Lung microvascular endothelial cell (primary cell): Measurements from ENCODE around the gene NPPB. TPM values are rescaled to one million over a fixed set of nuclear protein-coding genes. Genes with fewer than 3 reads are reported as not detected.
A peak's percentile ranks its signal among the peaks of the same experiment; 100 is the strongest.

Source experiments
- DNase-seq, 2 donors: peaks; one replicate each; pipeline versions ENCODE4 v3.0.0 to v3.0.0-alpha.2; 2010; ENCODE audit warnings: low read depth in 2 of 2
- total RNA-seq: library from RNA; depleted of rRNA; stranded (reverse); fragments of >200 nt; gene quantifications from 2 replicates; pipeline ENCODE4 v1.2.1, GENCODE V29; 2014

The NPPB gene
- total RNA-seq, 1 donor from 2014 or later: not detected

DNA sequence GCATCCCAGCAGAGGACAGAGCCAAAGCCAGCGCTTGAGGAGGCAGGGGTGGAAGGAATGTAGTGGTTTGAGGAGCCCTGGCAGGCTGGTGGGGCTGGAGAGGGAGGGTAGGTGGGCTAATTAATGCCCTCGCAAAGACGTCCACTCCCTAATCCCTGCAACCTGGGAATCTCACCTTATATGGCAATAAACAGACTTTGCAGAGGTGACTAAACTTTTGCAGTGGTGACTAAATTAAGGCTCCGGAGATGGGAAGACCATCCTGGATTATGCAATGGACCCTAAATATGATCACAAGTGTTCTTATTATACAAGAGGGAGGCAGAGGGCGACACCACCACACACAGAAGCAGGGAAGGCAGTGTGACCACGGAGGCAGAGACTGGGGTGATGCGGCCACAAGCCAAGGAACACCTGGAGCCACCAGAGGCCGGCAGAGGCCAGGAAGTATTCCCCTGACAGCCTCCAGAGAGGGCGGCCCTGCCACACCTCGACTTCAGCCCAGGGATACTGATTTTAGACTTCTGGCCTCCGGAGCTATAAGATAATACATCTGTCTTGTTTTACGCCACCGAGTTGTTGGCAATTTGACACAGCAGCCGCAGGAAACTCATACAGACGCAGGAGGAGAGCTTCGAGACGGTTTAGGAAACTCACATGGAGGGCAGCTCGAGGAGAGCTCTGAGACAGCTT is 23.1 kb upstream of the NPPB start:
- no peak for DNase-seq

DNA sequence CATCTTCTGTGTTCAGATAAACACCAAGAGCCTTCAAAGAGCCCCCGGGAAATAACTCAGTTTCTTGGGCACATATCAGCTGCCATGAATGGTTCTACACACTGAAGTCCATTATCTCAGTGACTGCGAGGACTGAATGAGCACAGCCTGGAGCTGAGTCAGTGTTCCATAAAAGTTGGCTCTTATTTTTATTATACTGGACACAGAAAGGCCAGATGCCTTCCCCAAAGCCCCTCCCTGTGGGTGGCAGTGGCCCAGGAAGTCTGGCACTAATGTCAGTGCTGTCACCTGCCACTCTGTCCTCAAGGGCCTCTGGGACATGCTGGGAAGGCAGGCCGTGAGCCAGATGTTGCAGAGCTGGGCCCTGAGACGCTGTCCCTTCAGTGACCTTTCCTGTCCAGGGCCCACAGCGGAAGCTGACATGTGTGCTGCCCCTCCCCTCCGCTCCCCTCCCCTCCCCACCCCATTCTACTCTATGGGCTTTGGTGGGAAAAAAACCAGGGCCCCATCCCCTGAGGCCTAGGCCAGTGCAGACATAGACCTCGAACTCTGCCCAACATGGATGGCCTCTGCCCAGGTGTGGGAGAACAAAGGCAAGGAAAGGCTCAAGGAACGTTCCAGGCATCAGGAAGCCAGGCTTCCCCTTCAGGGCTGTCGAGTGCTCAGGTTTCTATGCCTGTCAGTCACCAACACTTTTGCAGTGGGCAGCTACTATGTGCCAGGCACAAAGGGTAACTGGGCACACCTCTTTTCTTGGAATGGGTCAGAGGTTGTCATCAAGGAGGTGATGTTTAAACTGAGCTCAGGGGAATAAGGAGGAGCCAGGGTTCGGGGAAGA is 22.4 kb upstream of the NPPB start:
- no peak for DNase-seq

DNA sequence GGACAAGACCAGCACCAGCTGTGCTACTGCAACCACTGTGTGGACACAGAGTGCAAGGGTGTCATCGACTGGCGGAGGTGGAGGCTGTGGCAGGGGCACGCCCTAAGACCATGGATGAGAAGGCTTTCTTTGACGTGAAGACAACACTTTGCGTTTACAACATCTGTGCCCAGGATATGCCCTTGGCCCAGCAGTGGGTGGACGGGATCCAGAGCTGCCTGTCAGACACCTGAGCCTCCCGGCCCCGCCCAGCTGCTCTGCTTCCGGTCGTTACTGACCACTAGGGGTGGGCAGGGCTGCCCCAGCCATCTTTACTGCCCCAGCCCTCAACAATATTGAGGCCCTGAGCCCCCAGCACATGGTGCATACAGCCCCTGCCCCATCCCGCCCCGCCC is 21.4 kb upstream of the NPPB start:
- DNase-seq: no peak

DNA sequence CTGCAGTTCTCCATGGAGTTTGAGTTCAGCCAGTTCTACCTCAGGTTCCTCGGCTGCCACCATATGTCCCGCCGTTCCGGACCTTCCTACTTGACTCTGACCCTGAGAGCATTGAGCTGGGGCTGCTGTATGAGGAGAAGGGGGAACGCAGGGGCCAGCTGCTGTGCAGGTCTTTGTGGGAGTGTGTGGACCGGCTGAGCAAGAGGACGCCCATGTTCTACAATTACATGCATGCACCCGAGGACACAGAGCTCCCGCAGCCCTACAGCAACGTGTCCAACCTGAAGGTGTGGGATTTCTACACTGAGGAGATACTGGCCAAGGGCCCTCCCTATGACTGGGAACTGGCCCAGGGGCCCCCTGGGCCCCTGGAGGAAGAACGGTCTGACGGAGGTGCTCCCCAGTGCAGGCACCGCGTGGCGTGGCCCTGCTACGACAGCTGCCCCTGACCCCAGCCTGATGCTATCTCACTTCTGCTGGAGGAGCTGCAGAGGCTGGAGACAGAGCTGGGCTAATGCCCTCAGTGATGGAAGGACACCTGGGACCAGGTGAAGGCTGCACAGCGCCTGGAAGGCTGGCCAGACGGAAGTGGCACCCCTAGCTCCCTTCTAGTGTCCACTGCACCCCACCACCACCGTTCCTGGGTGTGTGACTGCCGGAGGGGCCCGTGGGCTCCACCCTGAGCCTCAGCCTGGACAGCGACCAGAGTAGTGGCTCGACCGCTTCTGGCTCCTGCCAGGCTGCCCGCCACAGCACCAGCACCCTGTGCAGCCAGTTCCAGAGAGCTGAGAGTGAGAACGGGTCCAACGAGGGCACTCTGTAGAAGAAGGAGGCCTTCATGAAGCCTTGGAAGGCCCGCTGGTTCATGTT is 20.8 kb upstream of the NPPB start:
- DNase-seq: no peak

DNA sequence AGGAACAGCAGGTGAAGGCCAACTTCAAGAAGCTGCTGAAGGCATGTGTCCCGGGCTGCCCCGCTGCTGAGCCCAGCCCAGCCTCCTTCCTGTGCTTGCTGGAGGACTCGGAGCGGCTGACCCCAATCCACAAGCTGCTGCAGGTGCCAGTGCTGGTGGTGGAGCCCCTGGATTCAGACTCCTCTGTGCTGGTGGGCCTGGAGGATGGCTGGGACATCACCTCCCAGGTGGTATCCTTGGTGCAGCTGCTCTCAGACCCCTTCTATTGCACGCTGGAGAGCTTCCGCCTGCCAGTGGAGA is 20.1 kb upstream of the NPPB start:
- no peak for DNase-seq

DNA sequence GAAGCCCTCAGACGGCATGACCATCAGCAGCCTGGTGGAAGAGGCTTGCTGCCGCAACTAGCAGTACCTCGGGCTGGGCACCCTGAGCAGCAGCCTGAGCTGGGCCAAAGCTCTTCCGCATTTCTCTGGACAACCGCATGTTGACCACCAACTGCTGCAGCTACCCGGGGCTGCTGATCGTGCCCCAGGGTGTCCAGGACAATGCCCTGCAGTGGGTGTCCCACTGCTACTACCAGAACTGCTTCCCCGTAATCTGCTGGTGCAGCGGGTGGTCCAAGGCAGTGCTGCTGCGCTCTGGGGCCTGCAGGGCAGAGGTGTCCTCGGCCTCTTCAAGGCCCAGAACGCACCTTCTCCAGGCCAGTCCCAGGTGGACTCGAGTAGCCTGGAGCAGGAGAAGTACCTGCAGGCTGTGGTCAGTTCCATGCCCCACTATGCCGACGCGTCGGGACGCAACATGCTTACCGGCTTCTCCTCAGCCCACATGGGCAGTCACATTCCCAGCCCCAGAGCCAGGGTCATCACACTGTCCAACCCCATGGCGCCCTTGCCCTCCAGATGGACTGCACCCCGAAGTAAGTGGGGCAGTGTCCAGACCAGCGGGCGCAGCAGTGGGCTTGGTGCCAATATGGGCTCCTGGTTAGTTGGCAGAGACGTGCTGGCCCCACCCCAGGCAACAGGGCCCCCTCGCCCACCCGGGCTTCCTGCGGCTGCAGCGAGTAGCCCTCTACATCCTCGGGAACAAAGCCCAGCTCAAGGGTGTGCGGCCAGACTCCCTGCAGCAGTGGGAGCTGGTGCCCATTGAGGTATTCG is 19.5 kb upstream of the NPPB start:
- DNase-seq: no peak

DNA sequence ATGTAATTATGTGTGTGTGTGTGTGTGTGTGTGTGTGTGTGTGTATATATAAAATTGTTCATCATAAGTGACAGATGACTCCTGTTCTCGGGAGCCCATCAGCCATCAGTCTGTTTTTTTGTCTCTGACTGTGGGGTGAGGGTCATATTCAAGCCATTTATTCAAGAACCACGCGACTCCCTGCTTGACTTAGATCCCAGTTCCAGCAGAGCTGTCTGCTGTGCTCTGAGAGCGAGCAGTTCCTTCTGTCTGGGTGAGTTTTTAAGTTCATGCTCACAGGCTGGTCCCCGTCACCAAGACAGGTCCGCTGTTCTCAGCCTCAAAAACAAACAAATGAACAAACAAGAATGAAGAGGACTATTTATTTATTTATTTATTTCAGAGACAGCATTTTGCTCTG is 18.3 kb upstream of the NPPB start:
- DNase-seq: no peak

DNA sequence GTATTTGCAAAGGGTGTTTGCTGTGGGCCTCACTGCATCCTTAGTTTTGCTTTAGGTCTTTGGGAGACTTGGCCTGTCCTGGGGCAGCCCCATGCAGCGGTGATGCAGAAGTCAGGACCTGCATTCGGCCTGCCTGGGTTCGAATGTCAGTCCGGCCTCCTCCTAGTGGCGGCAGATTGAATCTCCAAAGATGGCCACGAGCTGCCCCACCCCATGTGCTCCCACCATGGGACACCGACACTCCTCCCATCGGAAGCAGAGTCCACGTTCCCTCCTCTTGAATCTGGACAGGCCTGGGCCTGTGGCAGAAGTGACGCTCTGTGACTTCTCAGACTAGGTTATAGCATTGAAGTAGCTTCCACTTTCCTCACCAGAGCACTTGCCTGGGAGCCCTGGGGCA is 16.3 kb upstream of the NPPB start:
- DNase-seq: no peak

DNA sequence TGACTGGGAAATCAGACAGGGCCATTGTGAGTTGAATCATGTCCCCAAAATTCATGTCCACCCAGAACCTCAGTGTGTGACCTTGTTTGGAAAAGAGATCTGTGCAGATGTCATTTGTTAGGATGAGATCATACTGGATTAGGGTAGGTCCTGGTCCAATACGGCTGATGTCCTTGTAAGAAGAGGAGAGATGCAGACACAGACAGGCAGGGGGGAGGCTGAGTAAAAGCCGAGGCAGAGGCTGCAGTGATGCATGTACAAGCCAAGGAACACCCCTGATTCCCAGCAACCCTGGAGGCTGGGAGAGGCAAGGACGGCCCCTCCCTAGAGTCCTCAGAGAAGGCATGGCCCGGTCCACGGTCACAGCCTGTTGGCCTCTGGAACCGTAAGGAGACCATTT is 15.9 kb upstream of the NPPB start:
- DNase-seq: no peak

DNA sequence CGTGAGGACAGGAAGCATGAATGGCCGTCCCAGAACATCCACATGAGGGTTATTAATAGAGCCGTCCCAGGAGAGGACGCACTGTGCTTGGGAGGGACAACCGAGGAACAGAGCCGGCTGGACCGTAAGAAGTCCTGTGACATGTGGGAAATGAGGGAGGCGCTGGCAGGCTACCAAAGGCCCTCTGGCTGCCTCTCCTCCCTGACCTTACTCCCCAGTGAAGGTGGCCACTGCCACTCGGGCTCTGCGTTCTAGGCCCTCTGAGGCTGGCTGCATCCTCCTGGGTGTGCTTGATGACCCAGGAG is 15.5 kb upstream of the NPPB start:
- DNase-seq: no peak

DNA sequence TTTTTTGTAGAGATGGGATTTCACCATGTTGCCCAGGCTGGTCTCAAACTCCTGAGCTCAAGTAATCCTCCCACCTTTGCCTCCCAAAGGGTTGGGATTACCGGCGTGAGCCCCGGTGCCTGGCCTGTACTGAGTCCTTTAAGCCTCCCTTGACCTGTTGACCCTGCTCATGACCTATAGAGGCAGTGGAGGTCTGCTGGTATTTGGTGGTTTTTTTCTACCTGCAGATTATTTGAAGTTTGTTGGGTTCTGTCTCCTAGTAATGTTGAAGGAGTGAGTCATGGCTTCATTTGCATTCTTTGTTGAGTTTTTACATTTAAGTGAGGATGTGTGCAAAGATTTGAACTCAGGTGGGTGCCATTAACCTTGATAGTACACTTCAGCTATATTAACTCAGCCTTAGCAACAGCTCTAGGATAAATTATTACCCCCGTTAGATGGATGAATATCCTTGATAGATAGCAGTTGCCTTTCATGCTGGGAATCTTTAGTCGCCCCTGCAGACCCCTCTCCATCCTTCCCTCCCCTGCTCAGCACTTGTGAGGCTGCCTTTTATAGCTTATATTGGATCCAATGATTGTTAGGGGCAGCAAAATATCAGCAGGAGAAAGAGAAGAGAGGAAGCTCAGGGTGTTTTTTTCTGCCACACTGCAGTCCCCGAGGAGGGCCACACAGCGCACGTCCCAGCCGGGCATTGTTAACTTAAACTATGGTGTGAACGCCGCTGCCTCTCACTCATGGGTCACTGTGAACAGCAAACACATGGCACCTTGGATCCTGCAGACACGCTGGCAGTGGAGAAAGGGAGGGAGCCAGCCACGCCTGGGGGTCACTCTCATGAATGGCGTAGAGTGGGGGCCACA is 14.9 kb upstream of the NPPB start:
- peak in 1 of 2 donors; percentile 35 for DNase-seq

DNA sequence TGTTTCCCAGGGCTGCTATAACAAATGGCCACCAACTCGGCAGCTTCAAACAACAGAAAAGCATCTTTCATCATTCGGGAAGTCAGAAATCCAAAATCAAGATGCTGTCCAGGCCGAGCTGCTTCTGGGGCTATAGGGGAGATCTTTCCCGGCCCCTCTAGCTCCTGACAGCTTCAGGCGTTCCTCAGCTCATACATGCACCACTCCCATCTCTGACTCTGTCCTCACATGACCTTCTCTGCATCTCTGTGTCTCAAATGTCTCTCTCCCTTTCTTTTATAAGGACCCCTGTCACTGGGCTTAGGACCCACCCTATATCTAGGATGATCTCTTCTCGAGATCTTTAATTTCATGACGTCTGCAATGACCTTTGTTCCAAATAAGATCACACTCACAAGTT is 13.8 kb upstream of the NPPB start:
- DNase-seq: no peak

DNA sequence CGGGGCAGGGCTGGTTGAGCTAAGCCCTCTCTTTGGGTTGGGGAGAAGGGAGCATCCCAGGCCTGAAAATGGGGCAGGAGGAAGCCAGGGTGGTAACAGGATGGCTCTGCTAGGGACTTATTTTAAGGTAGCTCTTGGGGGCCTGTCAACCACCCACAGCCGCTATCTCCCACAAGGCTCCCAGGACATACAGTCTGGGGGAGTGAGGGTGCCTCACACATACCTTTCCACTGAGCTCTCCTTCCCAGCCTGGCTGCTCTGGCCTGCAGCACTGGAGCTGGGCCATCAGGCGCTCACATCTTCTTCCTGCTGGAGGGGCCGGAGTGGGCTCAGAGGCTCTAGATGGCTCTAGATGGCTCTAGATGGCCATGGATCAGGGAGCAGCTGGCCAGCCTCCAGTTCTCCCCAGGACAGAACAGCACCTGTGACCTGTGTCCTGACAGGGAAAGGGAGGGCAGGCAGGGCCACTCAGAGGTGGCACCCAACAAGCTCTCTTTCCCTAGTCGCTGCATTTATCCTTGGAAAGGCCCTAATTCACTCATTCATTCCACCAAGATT is 11.0 kb upstream of the NPPB start:
- no peak for DNase-seq

DNA sequence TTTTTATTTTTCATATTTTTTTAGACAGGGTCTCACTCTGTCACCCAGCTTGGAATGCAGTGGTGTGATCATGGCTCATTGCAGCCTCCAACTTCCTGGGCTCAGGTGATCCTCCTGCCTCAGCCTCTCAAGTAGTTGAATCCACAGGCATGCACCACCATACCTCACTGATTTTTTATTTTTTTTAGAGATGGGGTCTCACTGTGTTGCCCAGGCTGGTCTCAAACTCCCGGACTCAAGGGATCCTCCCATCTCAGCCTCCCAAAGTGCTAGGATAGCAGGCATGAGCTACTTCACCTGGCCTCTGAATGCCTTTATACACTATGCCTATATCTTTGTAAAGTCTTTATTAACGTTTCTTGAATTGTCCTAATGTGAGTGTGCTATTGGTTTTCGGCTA is 10.4 kb upstream of the NPPB start:
- no peak for DNase-seq

DNA sequence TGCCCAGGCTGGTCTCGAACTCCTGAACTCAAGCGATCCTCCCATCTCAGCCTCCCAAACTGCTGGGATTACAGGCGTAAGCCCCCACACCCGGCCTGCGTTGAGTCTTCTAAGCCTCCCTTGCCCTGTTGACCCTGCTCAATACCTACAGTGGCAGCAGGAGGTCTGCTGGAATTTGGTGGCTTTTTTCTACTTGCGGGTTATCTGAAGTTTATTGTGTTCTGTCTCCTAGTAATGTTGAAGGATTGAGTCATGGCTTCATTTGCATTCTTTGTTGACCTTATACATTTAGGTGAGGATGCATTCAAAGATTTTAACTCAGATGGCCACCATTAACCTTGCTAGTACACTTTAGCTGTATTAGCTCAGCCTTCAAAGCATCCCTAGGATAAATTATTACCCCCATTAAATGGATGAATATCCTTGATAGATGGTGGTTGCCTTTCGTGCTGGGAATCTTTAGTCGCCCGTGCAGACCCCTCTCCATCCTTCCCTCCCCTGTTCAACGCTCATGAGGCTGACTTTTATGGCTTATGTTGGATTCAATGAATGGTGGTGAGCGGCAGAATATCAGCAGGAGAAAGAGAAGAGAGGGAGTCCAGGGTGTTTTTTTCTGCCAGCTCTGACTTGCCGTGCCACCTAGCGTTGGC is 9.7 kb upstream of the NPPB start:
- DNase-seq: no peak

DNA sequence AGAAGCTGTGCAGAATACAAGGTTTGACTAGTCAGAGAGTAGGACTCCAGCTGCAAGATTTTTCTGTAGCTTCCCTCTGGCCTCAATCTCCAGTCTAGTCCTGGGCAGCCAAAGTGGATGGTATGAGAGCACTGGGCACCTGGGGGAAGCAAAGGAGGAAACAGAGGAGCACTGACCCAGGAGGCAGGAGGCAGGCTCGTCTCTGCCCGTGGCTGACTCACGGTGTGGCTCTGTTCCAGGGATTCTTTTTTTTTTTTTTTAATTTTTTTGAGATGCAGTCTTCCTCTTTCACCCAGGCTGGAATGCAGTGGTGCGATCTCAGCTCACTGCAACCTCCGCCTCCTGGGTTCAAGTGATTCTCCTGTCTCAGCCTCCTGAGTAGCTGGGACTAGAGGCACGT is 4.1 kb upstream of the NPPB start:
- peak; percentile 22 to 62 for DNase-seq

DNA sequence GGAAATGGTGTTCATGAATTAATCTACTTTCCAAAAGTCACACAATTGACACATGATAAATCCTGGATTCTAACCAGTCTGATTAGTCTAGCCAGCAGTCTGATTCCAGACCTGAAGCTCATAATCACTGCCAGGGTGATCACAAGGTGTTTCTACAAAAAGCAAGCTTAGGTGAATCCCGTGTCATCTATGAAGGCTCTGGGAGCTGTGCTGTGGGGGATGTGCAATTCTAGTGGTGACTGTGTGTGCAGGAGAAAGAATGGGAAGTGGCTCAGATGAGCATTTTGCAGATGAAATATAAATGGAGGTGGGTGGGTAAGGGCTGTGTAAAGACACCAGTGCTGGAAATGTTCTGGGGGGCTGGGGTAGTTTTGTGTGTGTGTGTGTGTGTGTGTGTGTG is 1.8 kb upstream of the NPPB start:
- no peak for DNase-seq

DNA sequence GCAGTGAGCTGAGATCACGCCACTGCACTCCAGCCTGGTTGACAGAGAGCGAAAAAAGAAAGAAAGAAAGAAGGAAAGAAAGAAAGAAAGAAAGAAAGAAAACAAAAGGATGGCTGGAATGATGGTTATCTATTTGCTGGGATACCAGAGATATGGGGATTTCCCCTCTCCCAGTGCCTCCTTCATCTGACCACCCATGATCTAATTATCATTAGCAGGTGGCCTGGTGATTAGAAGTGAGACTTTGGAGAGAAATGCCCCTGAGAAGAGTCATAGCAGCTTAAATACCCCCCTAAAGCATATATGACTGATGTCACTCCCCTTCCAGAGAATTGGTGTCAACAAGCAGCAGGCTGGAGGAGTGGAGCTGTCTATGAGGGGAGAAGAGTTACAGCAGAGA is 1.3 kb upstream of the NPPB start:
- DNase-seq: no peak

DNA sequence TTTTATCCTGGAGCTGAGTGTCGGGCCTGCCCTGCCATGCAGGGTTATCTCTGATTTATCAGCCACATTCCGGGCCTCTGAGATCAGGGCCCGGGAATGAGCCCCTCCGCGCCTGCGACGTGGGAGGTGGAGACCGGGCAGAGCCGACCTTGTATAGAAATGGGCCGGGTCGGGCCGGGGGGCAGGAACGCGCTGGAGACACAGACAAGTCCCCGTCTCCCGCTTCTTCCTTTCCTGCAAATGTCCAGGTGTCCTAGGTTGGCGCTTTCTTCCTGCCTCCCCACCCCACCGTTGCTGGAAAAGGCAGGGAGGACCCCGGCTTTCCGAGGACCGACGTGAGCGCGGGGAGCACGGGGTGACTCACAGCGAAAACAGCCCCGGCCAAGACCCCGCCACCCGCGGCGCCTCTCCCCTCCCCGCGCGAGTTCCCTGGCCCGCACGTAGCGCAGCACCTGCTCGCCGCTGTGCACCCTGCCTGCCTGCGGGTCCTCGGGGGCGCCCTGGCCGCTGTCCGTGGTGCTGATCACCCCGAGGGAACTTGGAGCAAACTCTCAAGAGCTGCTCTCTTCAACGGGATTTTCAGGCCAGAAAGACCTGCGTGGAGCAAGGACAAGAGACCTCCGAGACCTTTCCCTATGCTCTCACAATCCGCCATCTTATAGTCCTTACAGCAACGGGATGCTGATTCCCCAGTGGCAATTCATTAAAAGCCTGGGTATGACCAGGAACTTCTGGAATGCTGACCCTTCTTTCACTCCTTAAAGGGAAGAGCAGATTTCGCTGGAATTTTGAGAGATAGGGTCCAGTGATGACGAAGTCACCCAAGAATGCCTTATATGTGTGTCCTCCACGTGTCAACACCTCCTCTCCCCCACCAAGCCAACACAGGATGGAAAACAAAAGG is 475 bp upstream of the NPPB start:
- DNase-seq: peak; percentile 64 to 73
